Activated T-cell treated with anti-CD3 and anti-CD28 coated beads for 4 hours (primary cell): ENCODE measurements around the gene DOK4.
"Not testable (repeated sequence)": the region's sequence is repeated elsewhere in the genome, so short reads cannot be mapped to it uniquely, and the experiment has no call there.

Experiments
- DNase-seq: peaks from one replicate; pipeline ENCODE4 v3.0.0-alpha.2; 2020

DOK4 gene

GRCh38 chr16:57444711-57445110 lies 41.6 kb downstream of the DOK4 start:
- no peak for DNase-seq

DNA sequence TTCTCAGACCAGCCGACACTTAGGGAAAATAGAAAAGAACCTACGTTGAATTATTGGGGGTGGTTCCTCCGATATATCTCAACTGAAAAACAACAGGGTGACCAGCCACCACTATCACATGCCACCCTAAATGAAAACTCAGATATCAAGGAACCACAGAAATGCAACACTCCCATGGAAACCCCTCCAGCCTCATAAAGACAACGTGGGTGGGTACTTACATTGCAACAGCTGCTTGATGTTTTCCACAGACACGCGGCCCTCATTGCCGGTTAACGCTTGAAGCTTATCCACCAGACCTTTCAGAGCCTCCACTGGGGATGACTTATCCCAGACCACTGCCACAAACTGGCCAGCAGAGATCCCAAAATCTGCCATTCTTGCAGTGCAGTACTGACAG lies 45.7 kb downstream of the DOK4 start:
- not testable (repeated sequence) for DNase-seq

DNA sequence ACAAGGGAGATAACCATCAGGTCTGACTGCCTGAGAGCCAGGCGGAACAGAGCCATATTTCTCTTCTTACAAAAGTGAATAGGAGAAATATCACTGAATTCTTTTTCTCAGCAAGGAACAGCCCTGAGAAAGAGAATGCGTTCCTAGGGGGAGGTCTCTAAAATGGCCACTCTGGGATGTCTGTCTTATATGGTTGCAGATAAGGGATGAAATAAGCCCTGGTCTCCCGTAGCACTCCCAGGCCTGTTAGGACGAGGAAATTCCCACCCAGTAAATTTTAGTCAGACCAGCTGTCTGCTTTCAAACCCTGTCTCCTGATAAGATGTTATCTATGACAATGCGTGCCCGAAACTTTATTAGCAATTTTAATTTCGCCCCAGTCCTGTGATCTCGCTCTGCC lies 46.3 kb downstream of the DOK4 start:
- DNase-seq = not testable (repeated sequence)

GRCh38 chr16:57435838-57436237 lies 50.5 kb downstream of the DOK4 start:
- DNase-seq = no peak

- no peak for DNase-seq
Measured at GRCh38 chr16:57434003-57434402, 52.3 kb downstream of the DOK4 start.

DNA sequence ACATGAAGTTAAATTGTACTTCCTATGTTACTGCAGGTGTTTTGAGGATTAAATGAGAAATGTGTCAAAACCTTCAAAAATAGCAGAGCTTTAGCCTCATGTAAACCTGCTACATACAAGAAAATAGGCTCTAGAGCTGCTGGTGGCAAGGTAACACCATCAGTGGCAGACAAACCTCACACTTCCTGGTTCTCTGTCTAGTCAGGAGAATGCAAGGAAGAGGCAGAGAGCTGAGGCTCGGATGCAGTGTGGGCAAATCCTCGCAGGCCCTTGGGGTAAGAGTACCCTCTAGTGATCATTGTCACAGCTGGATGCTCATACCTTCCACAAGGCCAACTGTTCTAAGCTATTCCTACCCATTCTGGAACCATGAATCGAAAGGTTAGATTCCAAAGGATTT lies 53.3 kb downstream of the DOK4 start:
- DNase-seq = no peak

- no peak for DNase-seq
Measured at GRCh38 chr16:57432505-57432904, 53.8 kb downstream of the DOK4 start.

DNA sequence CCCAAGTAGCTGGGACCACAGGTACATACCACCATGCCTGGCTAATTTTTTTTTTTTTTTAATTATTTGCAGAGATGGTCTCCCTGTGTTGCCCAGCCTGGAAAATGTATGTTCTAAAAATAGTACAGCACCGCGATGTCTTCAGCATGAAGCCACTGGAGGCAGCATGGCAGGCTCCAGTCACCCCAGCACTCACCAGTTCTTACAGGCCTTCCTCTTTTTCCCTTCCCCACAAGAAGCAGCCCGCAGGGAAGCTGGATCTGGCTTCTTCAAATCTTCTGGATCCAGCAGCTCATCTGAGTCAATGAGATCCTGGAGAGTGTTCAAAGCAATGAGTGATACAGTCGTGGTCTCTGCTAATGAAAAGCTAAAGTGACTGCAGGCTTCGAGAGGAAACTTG lies 55.3 kb downstream of the DOK4 start:
- no peak for DNase-seq

- DNase-seq = no peak
Measured at GRCh38 chr16:57427824-57428223, 58.5 kb downstream of the DOK4 start.

- no peak for DNase-seq
Measured at GRCh38 chr16:57427307-57427706, 59.0 kb downstream of the DOK4 start.

DNA sequence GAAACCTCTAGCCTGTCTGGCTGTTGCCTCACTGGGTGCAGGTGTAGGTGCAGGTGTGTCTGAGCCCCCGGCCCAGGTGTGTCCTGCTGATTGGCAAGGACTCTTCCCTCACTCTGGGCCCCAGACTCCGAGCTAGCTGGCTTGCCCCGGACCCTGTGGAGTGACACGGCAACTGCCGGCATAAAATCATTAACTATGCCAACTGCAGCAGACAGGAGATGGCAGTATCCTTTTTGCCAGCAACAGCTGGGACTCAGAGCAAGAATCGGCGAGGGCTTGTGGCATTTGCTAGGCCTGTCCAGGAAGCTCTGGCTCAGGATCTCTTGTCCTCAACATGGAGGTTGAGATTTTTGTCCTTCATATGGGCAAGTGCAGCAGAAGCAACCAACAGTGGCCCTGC lies 59.9 kb downstream of the DOK4 start:
- DNase-seq = no peak

GRCh38 chr16:57424583-57424982 lies 61.7 kb downstream of the DOK4 start:
- DNase-seq = no peak

DNA sequence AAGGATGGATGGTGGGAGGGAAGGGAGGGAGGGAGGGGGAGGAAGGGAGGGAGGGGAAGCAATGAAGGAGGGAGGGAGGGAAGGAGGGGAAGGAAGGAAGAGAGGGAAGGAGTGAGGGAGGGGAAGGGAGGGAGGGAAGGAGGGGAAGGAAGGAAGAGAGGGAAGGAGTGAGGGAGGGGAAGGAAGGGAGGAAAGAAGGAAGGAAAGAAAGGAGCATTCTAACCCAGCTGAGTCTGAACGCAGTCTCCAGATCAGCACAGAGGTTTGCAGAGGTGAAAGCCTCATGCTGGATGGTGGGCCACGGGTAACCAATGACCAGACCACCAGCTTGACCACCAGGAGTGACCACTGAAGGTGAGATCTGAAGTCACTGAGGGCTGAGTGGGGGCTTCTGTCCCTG lies 63.1 kb downstream of the DOK4 start:
- DNase-seq = no peak

DNA sequence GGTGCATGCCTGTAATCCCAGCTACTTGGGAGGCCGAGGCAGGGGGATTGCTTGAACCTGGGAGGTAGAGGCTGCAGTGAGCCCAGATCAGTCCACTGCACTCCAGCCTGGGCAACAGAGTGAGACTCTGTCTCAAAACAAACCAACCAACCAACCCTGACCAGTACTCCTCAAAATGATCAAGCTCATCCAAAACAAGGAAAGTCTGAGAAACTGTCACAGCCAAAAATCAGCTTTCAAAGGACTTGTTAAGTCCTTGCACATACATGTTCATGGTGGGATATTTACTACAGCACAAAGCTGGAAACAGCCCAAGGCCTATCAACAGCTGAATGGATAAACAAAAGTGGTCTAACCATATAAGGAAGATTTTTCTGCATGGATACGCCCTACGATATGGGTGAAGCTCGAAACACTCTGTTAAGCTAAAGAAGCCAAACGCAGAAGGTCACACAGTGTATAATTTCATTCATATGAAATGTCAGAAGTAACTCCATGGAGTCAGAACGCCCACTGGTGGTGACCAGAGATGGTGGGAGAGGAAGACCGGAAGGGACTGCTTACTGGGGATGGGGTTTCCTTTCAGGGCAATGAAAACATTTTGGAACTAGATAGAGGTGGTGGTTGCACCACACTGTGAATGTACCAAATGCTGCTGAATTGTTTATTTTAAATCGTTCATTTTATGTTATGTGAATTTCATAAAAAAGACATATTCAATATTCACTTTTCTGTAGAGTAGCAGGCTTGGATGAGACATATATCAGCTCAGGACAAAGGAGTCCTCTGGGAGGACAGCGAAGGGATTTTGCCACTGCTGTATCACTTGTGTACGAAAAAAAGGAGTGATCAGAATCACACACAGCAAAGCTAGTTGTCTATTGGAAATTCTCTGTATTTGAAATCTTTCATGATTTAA lies 64.0 kb downstream of the DOK4 start:
- DNase-seq = no peak
